ENCODE measurements around the gene DISP3.

GRCh38 chr1:11443961-11444658 lies 34.8 kb upstream of the DISP3 start:
- TF ChIP-seq, protein P1, sequence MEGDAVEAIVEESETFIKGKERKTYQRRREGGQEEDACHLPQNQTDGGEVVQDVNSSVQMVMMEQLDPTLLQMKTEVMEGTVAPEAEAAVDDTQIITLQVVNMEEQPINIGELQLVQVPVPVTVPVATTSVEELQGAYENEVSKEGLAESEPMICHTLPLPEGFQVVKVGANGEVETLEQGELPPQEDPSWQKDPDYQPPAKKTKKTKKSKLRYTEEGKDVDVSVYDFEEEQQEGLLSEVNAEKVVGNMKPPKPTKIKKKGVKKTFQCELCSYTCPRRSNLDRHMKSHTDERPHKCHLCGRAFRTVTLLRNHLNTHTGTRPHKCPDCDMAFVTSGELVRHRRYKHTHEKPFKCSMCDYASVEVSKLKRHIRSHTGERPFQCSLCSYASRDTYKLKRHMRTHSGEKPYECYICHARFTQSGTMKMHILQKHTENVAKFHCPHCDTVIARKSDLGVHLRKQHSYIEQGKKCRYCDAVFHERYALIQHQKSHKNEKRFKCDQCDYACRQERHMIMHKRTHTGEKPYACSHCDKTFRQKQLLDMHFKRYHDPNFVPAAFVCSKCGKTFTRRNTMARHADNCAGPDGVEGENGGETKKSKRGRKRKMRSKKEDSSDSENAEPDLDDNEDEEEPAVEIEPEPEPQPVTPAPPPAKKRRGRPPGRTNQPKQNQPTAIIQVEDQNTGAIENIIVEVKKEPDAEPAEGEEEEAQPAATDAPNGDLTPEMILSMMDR (IDR thresholded peaks at IDR 0.05): no peak
- TF ChIP-seq POLR2AphosphoS5 (IDR thresholded peaks at IDR 0.05): no peak
